HFF-Myc (cell line): ENCODE measurements around the gene PCSK6.
"Not testable (repeated sequence)": the region's sequence is repeated elsewhere in the genome, so short reads cannot be mapped to it uniquely, and the experiment has no call there.

Source experiments
- DNase-seq: peaks from one replicate; pipeline ENCODE4 v3.0.0-alpha.2; 2011; ENCODE audit warnings: low read depth; ENCODE audit errors: extremely low read depth
- H3K4me3 ChIP-seq: replicated peaks from 2 replicates; pipeline ENCODE4 v1.5.1; 2011; ENCODE audit warnings: low read depth, mild to moderate bottlenecking, control low read depth, low read length
- TF ChIP-seq, protein P1 (sequence below): IDR thresholded peaks from 2 replicates; pipeline ENCODE4 v1.5.1; 2012; ENCODE audit warnings: mild to moderate bottlenecking, low read depth, low read length, control low read depth; ENCODE audit errors: missing control alignments

Gene PCSK6

DNA sequence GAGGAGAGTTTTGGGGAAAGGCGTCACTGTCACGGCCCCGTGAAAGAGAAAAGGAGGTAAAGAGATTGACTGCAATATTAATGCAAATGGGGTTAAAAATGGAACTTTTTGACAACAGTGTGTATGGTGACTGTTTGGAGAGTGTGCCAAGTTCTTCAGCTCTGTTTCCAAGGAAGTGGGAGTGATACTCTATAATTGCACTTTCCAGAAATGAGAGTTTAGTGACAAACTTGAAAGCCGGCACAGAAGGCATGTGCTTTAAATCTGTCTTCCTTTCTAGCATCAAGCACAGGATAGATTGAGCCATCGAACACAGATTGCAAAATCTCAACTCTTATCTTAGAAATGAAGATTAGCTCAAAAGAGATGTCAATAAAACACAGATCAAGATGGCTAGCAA is 142.6 kb downstream of the PCSK6 start:
- no peak overlapping the region for H3K4me3 ChIP-seq
- DNase-seq, result no peak
- TF ChIP-seq, protein P1, sequence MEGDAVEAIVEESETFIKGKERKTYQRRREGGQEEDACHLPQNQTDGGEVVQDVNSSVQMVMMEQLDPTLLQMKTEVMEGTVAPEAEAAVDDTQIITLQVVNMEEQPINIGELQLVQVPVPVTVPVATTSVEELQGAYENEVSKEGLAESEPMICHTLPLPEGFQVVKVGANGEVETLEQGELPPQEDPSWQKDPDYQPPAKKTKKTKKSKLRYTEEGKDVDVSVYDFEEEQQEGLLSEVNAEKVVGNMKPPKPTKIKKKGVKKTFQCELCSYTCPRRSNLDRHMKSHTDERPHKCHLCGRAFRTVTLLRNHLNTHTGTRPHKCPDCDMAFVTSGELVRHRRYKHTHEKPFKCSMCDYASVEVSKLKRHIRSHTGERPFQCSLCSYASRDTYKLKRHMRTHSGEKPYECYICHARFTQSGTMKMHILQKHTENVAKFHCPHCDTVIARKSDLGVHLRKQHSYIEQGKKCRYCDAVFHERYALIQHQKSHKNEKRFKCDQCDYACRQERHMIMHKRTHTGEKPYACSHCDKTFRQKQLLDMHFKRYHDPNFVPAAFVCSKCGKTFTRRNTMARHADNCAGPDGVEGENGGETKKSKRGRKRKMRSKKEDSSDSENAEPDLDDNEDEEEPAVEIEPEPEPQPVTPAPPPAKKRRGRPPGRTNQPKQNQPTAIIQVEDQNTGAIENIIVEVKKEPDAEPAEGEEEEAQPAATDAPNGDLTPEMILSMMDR, result no peak

GRCh38 chr15:101342056-101342455 is 147.5 kb downstream of the PCSK6 start:
- no peak overlapping the region for H3K4me3 ChIP-seq
- DNase-seq, result no peak
- TF ChIP-seq, protein P1, result no peak

- TF ChIP-seq, protein P1, result no peak
- DNase-seq, result no peak
- H3K4me3 ChIP-seq, result no peak overlapping the region
Measured at GRCh38 chr15:101338502-101339057, 150.9 kb downstream of the PCSK6 start.

- DNase-seq, result no peak
- no peak overlapping the region for H3K4me3 ChIP-seq
- TF ChIP-seq, protein P1, result no peak
Measured at GRCh38 chr15:101337976-101338375, 151.5 kb downstream of the PCSK6 start.

- not testable (repeated sequence) for DNase-seq, H3K4me3 ChIP-seq
Measured at GRCh38 chr15:101333907-101334789, 155.4 kb downstream of the PCSK6 start.

GRCh38 chr15:101332061-101332467 is 157.4 kb downstream of the PCSK6 start:
- no peak for DNase-seq
- TF ChIP-seq, protein P1, result no peak
- no peak overlapping the region for H3K4me3 ChIP-seq

- TF ChIP-seq, protein P1, result no peak
- DNase-seq, result no peak
- no peak overlapping the region for H3K4me3 ChIP-seq
Measured at GRCh38 chr15:101329867-101330380, 159.6 kb downstream of the PCSK6 start.
